SK-N-SH treated with all-trans-retinoic acid at 6 μM for 48 hours (cell line): ENCODE results near the gene ZNF619.

Experiments used
- ATAC-seq: fragments of 200-7000 bp; cut with Tn5 transposase; 3 replicates; pipeline ENCODE4 v1.9.1; 2020; ENCODE audit warnings: mild to moderate bottlenecking, moderate library complexity
- ARNTL ChIP-seq: fragments of 450-650 bp; formaldehyde crosslinking; IDR thresholded peaks from 2 replicates; pipeline ENCODE4 v1.5.0; 2020; ENCODE audit warnings: low read depth, mild to moderate bottlenecking, moderate library complexity, borderline replicate concordance
- BACH2 ChIP-seq: fragments of 250-450 bp; sonication (Bioruptor Pico); IDR thresholded peaks from 2 replicates; pipeline ENCODE4 v1.9.0; 2021; ENCODE audit warnings: mild to moderate bottlenecking, borderline replicate concordance
- CSDC2 ChIP-seq: fragments of 250-450 bp; sonication (Bioruptor Pico); IDR thresholded peaks from 2 replicates; pipeline ENCODE4 v1.5.0; 2020; ENCODE audit warnings: mild to moderate bottlenecking, moderate library complexity
- ESRRG ChIP-seq: fragments of 250-450 bp; sonication (Bioruptor Pico); IDR thresholded peaks from 2 replicates; pipeline ENCODE4 v1.6.1; 2021; ENCODE audit warnings: mild to moderate bottlenecking
- GLIS3 ChIP-seq: fragments of 250-450 bp; sonication (Bioruptor Pico); IDR thresholded peaks from 2 replicates; pipeline ENCODE4 v1.5.0; 2020; ENCODE audit warnings: mild to moderate bottlenecking, moderate library complexity
- ISL1 ChIP-seq: fragments of 250-450 bp; sonication (Bioruptor Pico); IDR thresholded peaks from 2 replicates; pipeline ENCODE4 v2.1.2; 2022; ENCODE audit warnings: mild to moderate bottlenecking, moderate library complexity
- OSR1 ChIP-seq: fragments of 250-450 bp; sonication (Bioruptor Pico); IDR thresholded peaks from 2 replicates; pipeline ENCODE4 v1.8.0; 2022; ENCODE audit warnings: moderate library complexity, mild to moderate bottlenecking, inconsistent platforms
- PPARA ChIP-seq: fragments of 250-450 bp; sonication (Bioruptor Pico); IDR thresholded peaks from 2 replicates; pipeline ENCODE4 v1.5.0; 2020; ENCODE audit warnings: mild to moderate bottlenecking, borderline replicate concordance
- RARB ChIP-seq: fragments of 250-450 bp; sonication (Bioruptor Pico); IDR thresholded peaks from 2 replicates; pipeline ENCODE4 v1.8.0; 2021; ENCODE audit warnings: mild to moderate bottlenecking, moderate library complexity
- SNAI2 ChIP-seq: fragments of 250-450 bp; sonication (Bioruptor Pico); IDR thresholded peaks from 2 replicates; pipeline ENCODE4 v1.5.0; 2020; ENCODE audit warnings: mild to moderate bottlenecking, moderate library complexity
- TCF4 ChIP-seq: fragments of 250-450 bp; sonication (Bioruptor Pico); IDR thresholded peaks from 2 replicates; pipeline ENCODE4 v1.8.0; 2021; ENCODE audit warnings: mild to moderate bottlenecking, moderate library complexity, borderline replicate concordance
- TOX ChIP-seq: fragments of 250-450 bp; sonication (Bioruptor Pico); IDR thresholded peaks from 2 replicates; pipeline ENCODE4 v1.8.0; 2021; ENCODE audit warnings: mild to moderate bottlenecking, moderate library complexity, borderline replicate concordance
- ZC3H10 ChIP-seq: fragments of 250-450 bp; sonication (Bioruptor Pico); IDR thresholded peaks from 2 replicates; pipeline ENCODE4 v1.5.1; 2021; ENCODE audit warnings: mild to moderate bottlenecking, moderate library complexity
- ZFP30 ChIP-seq: fragments of 450-650 bp; formaldehyde crosslinking; IDR thresholded peaks from 2 replicates; pipeline ENCODE4 v1.5.0; 2022; ENCODE audit warnings: mild to moderate bottlenecking, moderate library complexity
- ZNF565 ChIP-seq: fragments of 450-650 bp; formaldehyde crosslinking; conservative IDR thresholded peaks from 2 replicates; pipeline ENCODE4 v1.5.0; 2020; ENCODE audit warnings: low read depth, mild to moderate bottlenecking, moderate library complexity
- ZNF70 ChIP-seq: fragments of 450-650 bp; formaldehyde crosslinking; IDR thresholded peaks from 2 replicates; pipeline ENCODE4 v1.5.0; 2020; ENCODE audit warnings: mild to moderate bottlenecking, moderate library complexity
- ZNF8 ChIP-seq: fragments of 450-650 bp; formaldehyde crosslinking; IDR thresholded peaks from 2 replicates; pipeline ENCODE4 v1.5.0; 2020; ENCODE audit warnings: mild to moderate bottlenecking, moderate library complexity
- TF ChIP-seq, protein P1 (sequence below): fragments of 250-450 bp; sonication (Bioruptor Pico); IDR thresholded peaks from 2 replicates; pipeline ENCODE4 v1.8.0; 2021; ENCODE audit warnings: low read depth, mild to moderate bottlenecking, moderate library complexity, borderline replicate concordance
- TF ChIP-seq, protein P2 (sequence below): fragments of 250-450 bp; sonication (Bioruptor Pico); IDR thresholded peaks from 2 replicates; pipeline ENCODE4 v1.5.1; 2021; ENCODE audit warnings: mild to moderate bottlenecking, moderate library complexity
- TF ChIP-seq, protein P3 (sequence below): fragments of 250-450 bp; sonication (Bioruptor Pico); IDR thresholded peaks from 2 replicates; pipeline ENCODE4 v1.5.0; 2020; ENCODE audit warnings: mild to moderate bottlenecking, moderate library complexity
- TF ChIP-seq, protein P4 (sequence below): fragments of 250-450 bp; sonication (Bioruptor Pico); IDR thresholded peaks from 2 replicates; pipeline ENCODE4 v1.5.1; 2020; ENCODE audit warnings: low read depth, mild to moderate bottlenecking, moderate library complexity

ZNF619 gene

DNA sequence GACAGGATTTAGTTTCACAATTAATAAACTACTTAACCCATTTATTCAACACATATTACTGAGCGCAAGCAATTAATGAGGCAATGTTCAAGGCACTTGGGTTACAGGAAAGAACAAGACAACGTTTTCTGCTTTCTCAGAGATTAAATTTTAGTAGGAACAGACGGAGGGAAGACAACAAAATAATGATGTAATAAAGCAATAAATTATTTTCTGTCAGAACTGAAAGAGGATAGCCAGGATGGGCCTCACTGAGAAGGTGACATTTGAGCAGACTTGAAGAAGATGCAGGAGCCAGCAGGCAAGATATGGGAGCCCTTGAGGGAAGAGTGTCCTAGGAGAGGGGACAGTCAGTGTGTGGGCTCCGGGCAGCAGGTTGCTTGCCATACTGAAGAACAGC lies 31.0 kb upstream of the ZNF619 start:
- ATAC-seq: no peak
- TF ChIP-seq PPARA (CRISPR knock-in tag): no peak
- TF ChIP-seq CSDC2 (CRISPR knock-in tag): no peak
- no peak for TF ChIP-seq ZNF8 (CRISPR knock-in tag)
- TF ChIP-seq GLIS3 (CRISPR knock-in tag): no peak
- no peak for TF ChIP-seq ZNF70 (CRISPR knock-in tag)
- TF ChIP-seq ZC3H10 (CRISPR knock-in tag): no peak
- no peak for TF ChIP-seq ARNTL (CRISPR knock-in tag)
- no peak for TF ChIP-seq ZFP30
- TF ChIP-seq ISL1: no peak
- TF ChIP-seq ESRRG (CRISPR knock-in tag): no peak

DNA sequence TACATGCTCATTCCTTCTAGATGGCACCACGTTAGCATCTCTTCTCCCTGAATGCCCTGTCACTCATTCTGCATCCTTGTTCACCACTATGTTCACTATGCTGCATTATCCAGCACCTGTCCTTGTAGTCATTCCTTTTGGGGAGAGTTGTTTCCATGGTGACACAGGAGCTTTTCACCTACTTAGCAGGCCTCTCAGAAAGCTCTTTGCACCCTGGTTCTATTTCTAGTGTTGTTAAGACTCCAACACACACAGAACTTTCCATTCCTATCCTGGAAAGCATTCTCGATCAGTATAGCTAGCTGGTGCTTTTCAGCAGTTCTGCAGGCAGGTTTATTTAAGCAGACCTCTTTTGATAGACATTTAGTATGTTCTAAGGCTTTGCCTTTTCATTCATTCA lies 26.5 kb upstream of the ZNF619 start:
- TF ChIP-seq, protein P1, sequence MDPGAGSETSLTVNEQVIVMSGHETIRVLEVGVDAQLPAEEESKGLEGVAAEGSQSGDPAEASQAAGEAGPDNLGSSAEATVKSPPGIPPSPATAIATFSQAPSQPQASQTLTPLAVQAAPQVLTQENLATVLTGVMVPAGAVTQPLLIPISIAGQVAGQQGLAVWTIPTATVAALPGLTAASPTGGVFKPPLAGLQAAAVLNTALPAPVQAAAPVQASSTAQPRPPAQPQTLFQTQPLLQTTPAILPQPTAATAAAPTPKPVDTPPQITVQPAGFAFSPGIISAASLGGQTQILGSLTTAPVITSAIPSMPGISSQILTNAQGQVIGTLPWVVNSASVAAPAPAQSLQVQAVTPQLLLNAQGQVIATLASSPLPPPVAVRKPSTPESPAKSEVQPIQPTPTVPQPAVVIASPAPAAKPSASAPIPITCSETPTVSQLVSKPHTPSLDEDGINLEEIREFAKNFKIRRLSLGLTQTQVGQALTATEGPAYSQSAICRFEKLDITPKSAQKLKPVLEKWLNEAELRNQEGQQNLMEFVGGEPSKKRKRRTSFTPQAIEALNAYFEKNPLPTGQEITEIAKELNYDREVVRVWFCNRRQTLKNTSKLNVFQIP (CRISPR knock-in tag): no peak
- TF ChIP-seq, protein P2, sequence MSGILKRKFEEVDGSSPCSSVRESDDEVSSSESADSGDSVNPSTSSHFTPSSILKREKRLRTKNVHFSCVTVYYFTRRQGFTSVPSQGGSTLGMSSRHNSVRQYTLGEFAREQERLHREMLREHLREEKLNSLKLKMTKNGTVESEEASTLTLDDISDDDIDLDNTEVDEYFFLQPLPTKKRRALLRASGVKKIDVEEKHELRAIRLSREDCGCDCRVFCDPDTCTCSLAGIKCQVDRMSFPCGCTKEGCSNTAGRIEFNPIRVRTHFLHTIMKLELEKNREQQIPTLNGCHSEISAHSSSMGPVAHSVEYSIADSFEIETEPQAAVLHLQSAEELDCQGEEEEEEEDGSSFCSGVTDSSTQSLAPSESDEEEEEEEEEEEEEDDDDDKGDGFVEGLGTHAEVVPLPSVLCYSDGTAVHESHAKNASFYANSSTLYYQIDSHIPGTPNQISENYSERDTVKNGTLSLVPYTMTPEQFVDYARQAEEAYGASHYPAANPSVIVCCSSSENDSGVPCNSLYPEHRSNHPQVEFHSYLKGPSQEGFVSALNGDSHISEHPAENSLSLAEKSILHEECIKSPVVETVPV (CRISPR knock-in tag): no peak
- TF ChIP-seq PPARA (CRISPR knock-in tag) (no peak), ISL1 (no peak), ESRRG (CRISPR knock-in tag) (no peak), BACH2 (CRISPR knock-in tag) (no peak), ZNF70 (CRISPR knock-in tag) (no peak), TOX (no peak), OSR1 (CRISPR knock-in tag) (no peak), ZNF8 (CRISPR knock-in tag) (no peak)
- TF ChIP-seq, protein P3, sequence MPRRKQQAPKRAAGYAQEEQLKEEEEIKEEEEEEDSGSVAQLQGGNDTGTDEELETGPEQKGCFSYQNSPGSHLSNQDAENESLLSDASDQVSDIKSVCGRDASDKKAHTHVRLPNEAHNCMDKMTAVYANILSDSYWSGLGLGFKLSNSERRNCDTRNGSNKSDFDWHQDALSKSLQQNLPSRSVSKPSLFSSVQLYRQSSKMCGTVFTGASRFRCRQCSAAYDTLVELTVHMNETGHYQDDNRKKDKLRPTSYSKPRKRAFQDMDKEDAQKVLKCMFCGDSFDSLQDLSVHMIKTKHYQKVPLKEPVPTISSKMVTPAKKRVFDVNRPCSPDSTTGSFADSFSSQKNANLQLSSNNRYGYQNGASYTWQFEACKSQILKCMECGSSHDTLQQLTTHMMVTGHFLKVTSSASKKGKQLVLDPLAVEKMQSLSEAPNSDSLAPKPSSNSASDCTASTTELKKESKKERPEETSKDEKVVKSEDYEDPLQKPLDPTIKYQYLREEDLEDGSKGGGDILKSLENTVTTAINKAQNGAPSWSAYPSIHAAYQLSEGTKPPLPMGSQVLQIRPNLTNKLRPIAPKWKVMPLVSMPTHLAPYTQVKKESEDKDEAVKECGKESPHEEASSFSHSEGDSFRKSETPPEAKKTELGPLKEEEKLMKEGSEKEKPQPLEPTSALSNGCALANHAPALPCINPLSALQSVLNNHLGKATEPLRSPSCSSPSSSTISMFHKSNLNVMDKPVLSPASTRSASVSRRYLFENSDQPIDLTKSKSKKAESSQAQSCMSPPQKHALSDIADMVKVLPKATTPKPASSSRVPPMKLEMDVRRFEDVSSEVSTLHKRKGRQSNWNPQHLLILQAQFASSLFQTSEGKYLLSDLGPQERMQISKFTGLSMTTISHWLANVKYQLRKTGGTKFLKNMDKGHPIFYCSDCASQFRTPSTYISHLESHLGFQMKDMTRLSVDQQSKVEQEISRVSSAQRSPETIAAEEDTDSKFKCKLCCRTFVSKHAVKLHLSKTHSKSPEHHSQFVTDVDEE (CRISPR knock-in tag): no peak
- TF ChIP-seq, protein P4, sequence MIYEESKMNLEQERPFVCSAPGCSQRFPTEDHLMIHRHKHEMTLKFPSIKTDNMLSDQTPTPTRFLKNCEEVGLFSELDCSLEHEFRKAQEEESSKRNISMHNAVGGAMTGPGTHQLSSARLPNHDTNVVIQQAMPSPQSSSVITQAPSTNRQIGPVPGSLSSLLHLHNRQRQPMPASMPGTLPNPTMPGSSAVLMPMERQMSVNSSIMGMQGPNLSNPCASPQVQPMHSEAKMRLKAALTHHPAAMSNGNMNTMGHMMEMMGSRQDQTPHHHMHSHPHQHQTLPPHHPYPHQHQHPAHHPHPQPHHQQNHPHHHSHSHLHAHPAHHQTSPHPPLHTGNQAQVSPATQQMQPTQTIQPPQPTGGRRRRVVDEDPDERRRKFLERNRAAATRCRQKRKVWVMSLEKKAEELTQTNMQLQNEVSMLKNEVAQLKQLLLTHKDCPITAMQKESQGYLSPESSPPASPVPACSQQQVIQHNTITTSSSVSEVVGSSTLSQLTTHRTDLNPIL (CRISPR knock-in tag): no peak
- ATAC-seq: no peak

DNA sequence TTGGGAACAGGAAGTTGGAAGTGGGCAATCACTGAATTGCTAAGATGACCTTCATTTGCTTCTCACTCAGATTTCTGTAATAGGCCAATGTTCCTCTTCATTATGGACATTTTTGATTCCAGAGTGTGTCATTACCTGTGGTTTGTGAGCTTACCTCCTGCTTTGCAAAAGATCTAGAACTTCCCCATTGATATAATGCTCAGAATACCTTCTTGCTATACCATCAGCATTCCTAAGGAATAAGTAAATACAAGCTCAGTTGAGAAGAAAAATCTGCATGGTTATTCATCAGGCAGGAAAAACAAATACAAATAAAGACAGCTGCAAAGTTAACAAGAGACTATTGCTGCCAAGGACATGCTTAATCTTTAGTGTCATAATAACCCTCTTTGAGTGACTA lies 25.4 kb upstream of the ZNF619 start:
- no peak for TF ChIP-seq SNAI2 (CRISPR knock-in tag)
- TF ChIP-seq GLIS3 (CRISPR knock-in tag): no peak
- no peak for TF ChIP-seq ZFP30
- TF ChIP-seq, protein P2 (CRISPR knock-in tag): no peak
- TF ChIP-seq, protein P1 (CRISPR knock-in tag): no peak
- no peak for TF ChIP-seq ISL1
- TF ChIP-seq RARB (CRISPR knock-in tag): no peak
- no peak for TF ChIP-seq ZNF70 (CRISPR knock-in tag)
- TF ChIP-seq TCF4 (CRISPR knock-in tag): no peak
- TF ChIP-seq, protein P3 (CRISPR knock-in tag): no peak
- TF ChIP-seq ESRRG (CRISPR knock-in tag): no peak
- no peak for TF ChIP-seq OSR1 (CRISPR knock-in tag)
- no peak for TF ChIP-seq ZNF565 (CRISPR knock-in tag)
- TF ChIP-seq, all 23 proteins: peak for 0
- no peak for ATAC-seq
